Right lobe of liver (tissue), 6 donors: ENCODE data around the gene PHLDB3. TPM values are rescaled to one million over a fixed set of nuclear protein-coding genes. Genes with fewer than 3 reads are reported as not detected.
A peak's percentile ranks its signal among the peaks of the same experiment; 100 is the strongest.

ENCODE experiments used
- ATAC-seq, 4 donors: fragments of 200-7000 bp; cut with Tn5 transposase; one replicate each; pipeline ENCODE4 v1.9.1; 2020; ENCODE audit warnings: mild to moderate bottlenecking in 4 of 4, moderate library complexity in 4 of 4
- DNase-seq, 3 donors: peaks; one replicate each; pipeline ENCODE4 v3.0.0-alpha.2; 2020
- H3K27ac ChIP-seq, 3 donors: fragments of 200-600 bp; one replicate each; pipeline ENCODE4 v1.8.0; 2022
- H3K27me3 ChIP-seq, 2 donors: fragments of 200-600 bp; one replicate each; pipeline ENCODE4 v1.8.0; 2022
- H3K36me3 ChIP-seq, 4 donors: fragments of 200-600 bp; sonication (generic) in 1 of 4; one replicate each; pipeline versions ENCODE4 v1.5.1 to v1.8.0; 2017 to 2022; ENCODE audit warnings: control low read depth in 1 of 4
- H3K4me1 ChIP-seq, 4 donors: fragments of 200-600 bp; sonication (generic) in 1 of 4; one replicate each; pipeline versions ENCODE4 v1.5.1 to v1.8.0; 2017 to 2022; ENCODE audit warnings: control low read depth in 1 of 4
- H3K4me3 ChIP-seq, 3 donors: fragments of 200-600 bp; one replicate each; pipeline ENCODE4 v1.8.0; 2022
- H3K9me3 ChIP-seq, 4 donors: fragments of 200-600 bp; sonication (generic) in 1 of 4; one replicate each; pipeline versions ENCODE4 v1.5.1 to v1.8.0; 2017 to 2022; ENCODE audit warnings: control low read depth in 1 of 4
- CTCF ChIP-seq, 4 donors: fragments of 200-600 bp in 3 of 4; fragments of 450-650 bp in 1 of 4; IDR thresholded peaks; one replicate each; pipeline versions ENCODE4 v1.5.1 to v1.8.0; 2016 to 2022; ENCODE audit warnings: antibody characterized with exemption in 4 of 4, mild to moderate bottlenecking in 2 of 4
- POLR2A ChIP-seq: fragments of 450-650 bp; IDR thresholded peaks from one replicate; pipeline ENCODE4 v1.6.1; 2017; ENCODE audit warnings: antibody characterized with exemption, mild to moderate bottlenecking
- WGBS: methylation state at CpG from one replicate; pipeline ENCODE4 v1.1.6; 2018; ENCODE audit warnings: low coverage, low lambda C conversion rate; ENCODE audit not compliant: insufficient coverage; ENCODE audit errors: missing lambda C conversion rate; 5-methylcytosine and 5-hydroxymethylcytosine counted together
- intact Hi-C, 2 donors: fragments of 100-400 bp; cut with DNase I; formaldehyde crosslinking; loops; one replicate each; pipeline versions ENCODE4 v1.11.2 to v1.14.1; 2022
- total RNA-seq, 6 experiments: library from RNA; depleted of rRNA in 2 of 6; stranded (reverse); fragments of >200 nt in 2 of 6; fragmentation: NEBNext Ultra II Directional in 3 of 6; extraction: Animal tissue kit (Norgen Biotek cat#: 25700) in 3 of 6; gene quantifications; one replicate each; pipeline versions ENCODE4 v1.1.0 to v1.2.4, GENCODE V29; 2016 to 2023
- donor health status: DM: no; HTN: yes; CAD: no.
- donor health status: DM: no; HTN: no; CAD: no.
- donor health status: DM: no; HTN: no; CAD: no.
- donor health status: DM: no; HTN: yes; CAD: no.
- donor health status: DM: no; HTN: yes; CAD: no.

Gene PHLDB3
- total RNA-seq, 6 experiments from 2014 or later, result 9.6 to 15.0 (median 11.1) TPM

- H3K9me3 ChIP-seq, result no peaks in the 10 kb centered on the region
- H3K4me3 ChIP-seq, result peak within 1 kb of the TSS; percentile 54 to 65 (median 65)
- peak; percentile 92 to 94 (median 94) for DNase-seq
- peak within 1 kb of the TSS; percentile 64 to 77 (median 76) for H3K27ac ChIP-seq
- H3K4me1 ChIP-seq, result peaks cover 0 to 3% (median 0%) of the 10 kb centered on the region in 4 donors
- no peaks in the 10 kb centered on the region for H3K27me3 ChIP-seq
- 0% methylated on average over 10 of the region's 47 CpGs for WGBS
- TF ChIP-seq POLR2A, result peak; percentile 45
- TF ChIP-seq CTCF (IDR thresholded peaks at IDR 0.05), result no peak
- no peaks in the 10 kb centered on the region for H3K36me3 ChIP-seq
- ATAC-seq, result peak; percentile 74 to 85 (median 80)
- intact Hi-C loops, result no loop called here
Observed at GRCh38 chr19:43532962-43533545, 28.5 kb upstream of the PHLDB3 start, which contains the start of gene ZNF575. Gene ZNF575, plus strand, starts transcription at chr19:43533188. Its CDS starts 1,235 bp downstream, at chr19:43534423.

GRCh38 chr19:43532571-43532961 is 28.0 kb upstream of the PHLDB3 start:
- ATAC-seq (peak in 3 of 4 donors; percentile 7 to 29 (median 21)), DNase-seq (peak in 2 of 3 donors; percentile 63 to 77)
- Histone ChIP-seq H3K36me3 (no peaks in the 10 kb centered on the region), H3K4me1 (peaks cover 0 to 8% (median 1%) of the 10 kb centered on the region in 4 donors), H3K9me3 (no peaks in the 10 kb centered on the region), H3K27ac (peak overlapping the region; percentile 64 to 77 (median 76)), H3K27me3 (no peaks in the 10 kb centered on the region), H3K4me3 (peak overlapping the region; percentile 54 to 65 (median 65))
- intact Hi-C loops, result no loop called here
- whole genome bisulfite sequencing, result 1% methylated on average over 14 of the region's 16 CpGs
- TF ChIP-seq POLR2A, result no peak
- no peak for TF ChIP-seq CTCF (IDR thresholded peaks at IDR 0.05)

- H3K4me1 ChIP-seq, result peaks cover 0 to 28% (median 8%) of the 10 kb centered on the region in 4 donors
- DNase-seq (no peak), ATAC-seq (peak in 1 of 4 donors; percentile 6)
- H3K27me3 ChIP-seq, result no peaks in the 10 kb centered on the region
- H3K9me3 ChIP-seq, result no peaks in the 10 kb centered on the region
- H3K36me3 ChIP-seq, result no peaks in the 10 kb centered on the region
- intact Hi-C loops, result no loop called here
- peak overlapping the region in 2 of 3 donors; percentile 89 to 90 for H3K4me3 ChIP-seq
- peak in 1 of 4 donors; percentile 27 for TF ChIP-seq CTCF (IDR thresholded peaks at IDR 0.05)
- TF ChIP-seq POLR2A, result no peak
- peak overlapping the region; percentile 48 to 80 (median 78) for H3K27ac ChIP-seq
- 21% methylated on average over 13 of the region's 13 CpGs for WGBS
Observed at GRCh38 chr19:43527860-43528622, 23.5 kb upstream of the PHLDB3 start.

- 6% methylated on average over 34 of the region's 54 CpGs for WGBS
- DNase-seq (peak; percentile 92 to 93 (median 92)), ATAC-seq (peak; percentile 89 to 95 (median 92))
- H3K9me3 ChIP-seq, result no peaks in the 10 kb centered on the region
- intact Hi-C loops, result no loop called here
- H3K36me3 ChIP-seq, result no peaks in the 10 kb centered on the region
- H3K27ac ChIP-seq, result peak within 1 kb of the TSS; percentile 48 to 80 (median 78)
- TF ChIP-seq POLR2A, result peak; percentile 93
- TF ChIP-seq CTCF (IDR thresholded peaks at IDR 0.05), result no peak
- H3K4me3 ChIP-seq, result peak within 1 kb of the TSS; percentile 55 to 90 (median 89)
- peaks cover 0 to 28% (median 8%) of the 10 kb centered on the region in 4 donors for H3K4me1 ChIP-seq
- no peaks in the 10 kb centered on the region for H3K27me3 ChIP-seq
Observed at GRCh38 chr19:43526884-43527859, 22.6 kb upstream of the PHLDB3 start, which contains the start of gene ETHE1. Gene ETHE1, minus strand, starts transcription at chr19:43527201. Its CDS starts 24 bp downstream, at chr19:43527177.
